Measurements from ENCODE around the gene LDLR. TPM values are rescaled to one million over a fixed set of nuclear protein-coding genes. Genes with fewer than 3 reads are reported as not detected.

Gene LDLR
- total and polyA plus RNA-seq, 2 donors (not counting 3 experiments of a cell fraction or from before 2014, with no cell fraction given): 142 to 174 TPM

DNA sequence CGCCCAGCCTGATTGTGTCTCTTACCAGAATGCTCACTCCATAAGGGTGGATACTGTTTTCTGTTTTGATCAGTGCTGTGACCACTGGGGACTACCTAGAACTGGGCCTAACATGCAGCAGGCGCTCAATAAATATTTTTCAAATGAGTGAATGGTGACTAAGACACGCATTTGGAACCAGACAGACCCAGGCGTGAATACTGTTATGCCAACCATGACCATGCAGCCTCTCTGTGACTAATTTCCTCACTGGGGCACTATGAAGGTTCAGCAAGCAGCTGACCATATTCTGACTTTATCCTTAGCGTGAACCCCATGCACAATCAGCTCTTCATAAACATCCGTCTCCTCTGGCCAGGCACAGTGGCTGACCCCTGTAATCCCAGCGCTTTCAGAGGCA, 79.3 kb downstream of the LDLR start:
- BruUV-seq (replicated peaks): no TSS peak
- Histone ChIP-seq H2AFZ (ENCODE audit: low read depth, low read length) (no peak overlapping the region), H4K20me1 (replicated peaks; ENCODE audit: control insufficient read depth, extremely low read depth, insufficient read depth, low read length) (no peaks in the 10 kb centered on the region), H3K4me1 (ENCODE audit: control insufficient read depth, extremely low read depth, insufficient read depth, low read length) (peaks cover 27% of the 10 kb centered on the region), H3K4me3 (replicated peaks in 1 of 3; ENCODE audit: insufficient read depth in 1 of 3, low read depth in 1 of 3, low read length in 3 of 3) (no peak overlapping the region), H3K9me1 (replicated peaks; ENCODE audit: control insufficient read depth, extremely low read depth, insufficient read depth, low read length) (no peaks in the 10 kb centered on the region), H3K27ac (ENCODE audit: insufficient read depth, low read depth, low read length) (peak overlapping the region; percentile 93), H3K4me2 (ENCODE audit: insufficient read depth, low read length) (no peak overlapping the region), H3K79me2 (ENCODE audit: control insufficient read depth, insufficient read depth, low read length) (no peaks in the 10 kb centered on the region), H3K27me3 (ENCODE audit: control insufficient read depth in 2 of 2, insufficient read depth in 2 of 2, low read length in 2 of 2) (no peaks in the 10 kb centered on the region), H3K9ac (replicated peaks; ENCODE audit: extremely low read depth, insufficient read depth, low read length) (peak overlapping the region; percentile 67), H3K36me3 (ENCODE audit: control insufficient read depth in 2 of 2, extremely low read depth in 1 of 2, insufficient read depth in 2 of 2, low read length in 2 of 2) (peaks cover 15 to 25% of the 10 kb centered on the region in 2 experiments), H3K9me3 (replicated peaks; ENCODE audit: control insufficient read depth, insufficient read depth, low read length) (no peaks in the 10 kb centered on the region)
- TF ChIP-seq, protein P1, sequence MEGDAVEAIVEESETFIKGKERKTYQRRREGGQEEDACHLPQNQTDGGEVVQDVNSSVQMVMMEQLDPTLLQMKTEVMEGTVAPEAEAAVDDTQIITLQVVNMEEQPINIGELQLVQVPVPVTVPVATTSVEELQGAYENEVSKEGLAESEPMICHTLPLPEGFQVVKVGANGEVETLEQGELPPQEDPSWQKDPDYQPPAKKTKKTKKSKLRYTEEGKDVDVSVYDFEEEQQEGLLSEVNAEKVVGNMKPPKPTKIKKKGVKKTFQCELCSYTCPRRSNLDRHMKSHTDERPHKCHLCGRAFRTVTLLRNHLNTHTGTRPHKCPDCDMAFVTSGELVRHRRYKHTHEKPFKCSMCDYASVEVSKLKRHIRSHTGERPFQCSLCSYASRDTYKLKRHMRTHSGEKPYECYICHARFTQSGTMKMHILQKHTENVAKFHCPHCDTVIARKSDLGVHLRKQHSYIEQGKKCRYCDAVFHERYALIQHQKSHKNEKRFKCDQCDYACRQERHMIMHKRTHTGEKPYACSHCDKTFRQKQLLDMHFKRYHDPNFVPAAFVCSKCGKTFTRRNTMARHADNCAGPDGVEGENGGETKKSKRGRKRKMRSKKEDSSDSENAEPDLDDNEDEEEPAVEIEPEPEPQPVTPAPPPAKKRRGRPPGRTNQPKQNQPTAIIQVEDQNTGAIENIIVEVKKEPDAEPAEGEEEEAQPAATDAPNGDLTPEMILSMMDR (IDR thresholded peaks at IDR 0.05; ENCODE audit: extremely low read depth in 1 of 2, insufficient read depth in 1 of 2, low read depth in 1 of 2, low read length in 2 of 2): no peak
- TF ChIP-seq FOS (IDR thresholded peaks at IDR 0.05; ENCODE audit: borderline replicate concordance, insufficient read depth, low read length) (peak; percentile 98), MYC (IDR thresholded peaks at IDR 0.05; ENCODE audit: low read depth, low read length) (no peak), POLR2AphosphoS5 (IDR thresholded peaks at IDR 0.05; ENCODE audit: insufficient read depth, low read depth, low read length) (peak; percentile 95), MAX (IDR thresholded peaks at IDR 0.05; ENCODE audit: insufficient read depth, insufficient read length) (peak; percentile 66), POLR2A (IDR thresholded peaks at IDR 0.05; ENCODE audit: low read depth, low read length) (no peak), GATA2 (IDR thresholded peaks at IDR 0.05; ENCODE audit: insufficient read depth, insufficient read length, low read depth, low read length) (peak; percentile 57), JUN (IDR thresholded peaks at IDR 0.05; ENCODE audit: borderline replicate concordance, insufficient read depth, insufficient read length, low read depth) (peak; percentile 93), EZH2 (IDR thresholded peaks at IDR 0.05; ENCODE audit: borderline replicate concordance, low read depth, low read length, severe bottlenecking) (no peak)
- FAIRE-seq (peak; percentile 100), DNase-seq (ENCODE audit: low read depth, low spot score) (peak; percentile 98)
- dilution Hi-C loops (cut with MboI; ENCODE audit: extremely low pct_ligation_motif_present, low sequenced_read_pairs): no loop called here
- ChIA-PET CTCF (interaction anchor here (1.0 to 6.2 kb wide), 10 partner anchors 10 to 133 kb away, joined by 3 to 29 read pairs (median 6); partner anchors contain the start of gene SPC24), POLR2A (interaction anchor here (0.7 to 1.4 kb wide), 4 partner anchors 14 to 26 kb away, joined by 3 to 5 read pairs (median 3); partner anchors contain the start of gene SPC24)
- intact Hi-C loops (cut with micrococcal nuclease): loop anchor here (1.0 kb wide), 6 partner anchors 13 to 132 kb away; partner anchors contain the start of genes KANK2 and SPC24

Data from endothelial cell of umbilical vein (primary cell).